Neural cell (in vitro differentiated cells): ENCODE data around the gene ZNF428. TPM values are rescaled to one million over a fixed set of nuclear protein-coding genes. Genes with fewer than 3 reads are reported as not detected.

Experiments used
- H2AFZ ChIP-seq: fragments of 200-600, 300-800 bp; sonication (generic), shearing (Covaris generic); 2 replicates; pipeline ENCODE4 v1.6.0; 2014; ENCODE audit warnings: low read depth, mild to moderate bottlenecking, antibody characterized with exemption, low read length, moderate library complexity
- H3F3A ChIP-seq: fragments of 200-600 bp; shearing (Covaris generic); 2 replicates; pipeline ENCODE4 v1.6.1; 2016; ENCODE audit warnings: mild to moderate bottlenecking, moderate library complexity, mixed read lengths, antibody characterized with exemption, low read length; ENCODE audit not compliant: insufficient read depth, poor library complexity, severe bottlenecking
- H3K27ac ChIP-seq: fragments of 200-600, 300-800 bp; sonication (generic), shearing (Covaris generic); 2 replicates; pipeline ENCODE4 v1.5.1; 2014; ENCODE audit warnings: mild to moderate bottlenecking, low read length, moderate library complexity
- H3K27me3 ChIP-seq: fragments of 300-800, 200-600 bp; sonication (generic), shearing (Covaris generic); 2 replicates; pipeline ENCODE4 v1.6.0; 2014; ENCODE audit warnings: mild to moderate bottlenecking, low read depth, low read length, moderate library complexity; ENCODE audit not compliant: insufficient read depth
- H3K36me3 ChIP-seq: fragments of 300-800, 200-600 bp; sonication (generic), shearing (Covaris generic); 2 replicates; pipeline ENCODE4 v1.5.1; 2014; ENCODE audit warnings: mild to moderate bottlenecking, antibody characterized with exemption, low read length, moderate library complexity; ENCODE audit not compliant: insufficient read depth
- H3K4me2 ChIP-seq: fragments of 300-800, 200-600 bp; sonication (generic), shearing (Covaris generic); 2 replicates; pipeline ENCODE4 v1.6.0; 2014; ENCODE audit warnings: mild to moderate bottlenecking, low read length
- H3K4me3 ChIP-seq: fragments of 300-800, 200-600 bp; sonication (generic), shearing (Covaris generic); 2 replicates; pipeline ENCODE4 v1.5.1; 2014; ENCODE audit warnings: mild to moderate bottlenecking, low read length, moderate library complexity
- H3K79me2 ChIP-seq: fragments of 200-600 bp; shearing (Covaris generic); replicated peaks from 2 replicates; pipeline ENCODE4 v1.6.0; 2014; ENCODE audit warnings: mild to moderate bottlenecking, low read length, moderate library complexity; ENCODE audit not compliant: insufficient read depth
- H3K9ac ChIP-seq: fragments of 300-800, 200-600 bp; sonication (generic), shearing (Covaris generic); 2 replicates; pipeline ENCODE4 v1.6.1; 2016; ENCODE audit warnings: mild to moderate bottlenecking, low read length, mixed read lengths
- H3K9me2 ChIP-seq: fragments of 200-600 bp; shearing (Covaris generic); 2 replicates; pipeline ENCODE4 v1.6.1; 2016; ENCODE audit warnings: mild to moderate bottlenecking, low read length, mixed read lengths; ENCODE audit not compliant: insufficient read depth
- H3K9me3 ChIP-seq: fragments of 200-600, 300-800 bp; sonication (generic), shearing (Covaris generic); 2 replicates; pipeline ENCODE4 v1.6.1; 2016; ENCODE audit warnings: mild to moderate bottlenecking, mixed run types, low read length, moderate library complexity, mixed read lengths
- H4K20me1 ChIP-seq: fragments of 200-600 bp; shearing (Covaris generic); 2 replicates; pipeline ENCODE4 v1.6.1; 2016; ENCODE audit warnings: mild to moderate bottlenecking, mixed run types; ENCODE audit not compliant: insufficient read depth
- EP300 ChIP-seq: fragments of 450-650 bp; conservative IDR thresholded peaks from 2 replicates; pipeline ENCODE4 v1.6.1; 2014; ENCODE audit warnings: antibody characterized with exemption, mild to moderate bottlenecking, moderate library complexity; ENCODE audit not compliant: poor library complexity, severe bottlenecking
- EZH2 ChIP-seq: fragments of 200-600, 300-800 bp; shearing (Covaris generic), sonication (generic); IDR thresholded peaks from 2 replicates; pipeline ENCODE4 v1.6.1; 2014; ENCODE audit warnings: antibody characterized with exemption, low read length, borderline replicate concordance, mild to moderate bottlenecking; ENCODE audit not compliant: insufficient read depth, poor library complexity, severe bottlenecking
- MXI1 ChIP-seq: fragments of 450-650 bp; conservative IDR thresholded peaks from 2 replicates; pipeline ENCODE4 v1.6.1; 2014; ENCODE audit warnings: antibody characterized with exemption, mild to moderate bottlenecking; ENCODE audit not compliant: poor library complexity, severe bottlenecking
- POLR2AphosphoS5 ChIP-seq: IDR thresholded peaks from 2 replicates; pipeline ENCODE4 v1.6.1; 2012
- RAD21 ChIP-seq: fragments of 450-650 bp; conservative IDR thresholded peaks from 2 replicates; pipeline ENCODE4 v1.6.1; 2014; ENCODE audit warnings: antibody characterized with exemption, mild to moderate bottlenecking, moderate library complexity
- SMC3 ChIP-seq: fragments of 450-650 bp; conservative IDR thresholded peaks from 2 replicates; pipeline ENCODE4 v1.6.1; 2014; ENCODE audit warnings: antibody characterized with exemption, mild to moderate bottlenecking, moderate library complexity; ENCODE audit not compliant: poor library complexity
- TAF1 ChIP-seq: IDR thresholded peaks from 2 replicates; pipeline ENCODE4 v1.6.1; 2012; ENCODE audit warnings: low read depth
- polyA plus RNA-seq: library from polyadenylated mRNA; depleted of rRNA; stranded (reverse); fragments of >200 nt; gene quantifications from 2 replicates; pipeline ENCODE4 v1.2.3, GENCODE V29; 2014
- TF ChIP-seq, protein P1 (sequence below): fragments of 450-650 bp; IDR thresholded peaks from 2 replicates; pipeline ENCODE4 v1.5.1; 2014; ENCODE audit warnings: antibody characterized with exemption, mild to moderate bottlenecking, moderate library complexity; ENCODE audit not compliant: poor library complexity, severe bottlenecking
- TF ChIP-seq, protein P2 (sequence below): IDR thresholded peaks from 2 replicates; pipeline ENCODE4 v1.6.1; 2012; ENCODE audit warnings: borderline replicate concordance

The ZNF428 gene
- polyA plus RNA-seq, 1 donor from 2014 or later = 1,008 TPM

DNA sequence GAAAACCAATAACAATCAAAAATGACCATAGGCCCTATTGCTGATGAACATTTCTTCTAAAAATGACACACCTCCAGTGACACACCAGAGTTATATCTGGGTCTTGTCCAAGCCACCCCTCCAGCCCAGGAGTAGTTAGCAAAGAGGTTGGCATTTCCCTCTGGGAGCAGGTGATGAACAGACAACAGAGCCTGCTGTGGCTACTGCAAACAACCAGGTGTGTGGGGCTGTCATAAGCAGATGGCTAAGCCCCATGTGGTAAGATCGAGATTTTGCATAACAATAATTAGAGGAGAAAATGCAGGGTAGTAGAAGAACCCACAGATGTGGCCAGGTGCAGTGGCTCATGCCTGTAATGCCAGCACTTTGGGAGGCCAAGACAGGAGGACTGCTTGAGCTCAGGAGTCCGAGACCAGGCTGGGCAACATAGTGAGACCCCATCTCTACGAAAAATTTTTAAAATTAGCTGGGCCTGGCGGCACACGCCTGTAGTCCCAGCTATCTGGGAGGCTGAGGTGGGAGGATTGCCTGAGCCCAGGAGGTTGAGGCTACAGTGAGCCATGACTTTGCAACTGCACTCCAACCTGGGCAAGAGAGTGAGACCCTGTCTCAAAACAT, 49.1 kb downstream of the ZNF428 start:
- no peak overlapping the region for H3K9ac ChIP-seq
- no peak overlapping the region for H3K4me2 ChIP-seq
- no peak overlapping the region for H2AFZ ChIP-seq
- no peaks in the 10 kb centered on the region for H3K9me3 ChIP-seq
- H3K27me3 ChIP-seq = no peaks in the 10 kb centered on the region
- H3K9me2 ChIP-seq = no peaks in the 10 kb centered on the region
- H3K79me2 ChIP-seq = peaks cover 18% of the 10 kb centered on the region
- no peaks in the 10 kb centered on the region for H3F3A ChIP-seq
- no peaks in the 10 kb centered on the region for H3K36me3 ChIP-seq
- H3K4me3 ChIP-seq = no peak overlapping the region
- TF ChIP-seq EP300 (no peak), MXI1 (no peak), TAF1 (no peak), SMC3 (no peak), POLR2AphosphoS5 (no peak), EZH2 (no peak), RAD21 (no peak)
- TF ChIP-seq, protein P1, sequence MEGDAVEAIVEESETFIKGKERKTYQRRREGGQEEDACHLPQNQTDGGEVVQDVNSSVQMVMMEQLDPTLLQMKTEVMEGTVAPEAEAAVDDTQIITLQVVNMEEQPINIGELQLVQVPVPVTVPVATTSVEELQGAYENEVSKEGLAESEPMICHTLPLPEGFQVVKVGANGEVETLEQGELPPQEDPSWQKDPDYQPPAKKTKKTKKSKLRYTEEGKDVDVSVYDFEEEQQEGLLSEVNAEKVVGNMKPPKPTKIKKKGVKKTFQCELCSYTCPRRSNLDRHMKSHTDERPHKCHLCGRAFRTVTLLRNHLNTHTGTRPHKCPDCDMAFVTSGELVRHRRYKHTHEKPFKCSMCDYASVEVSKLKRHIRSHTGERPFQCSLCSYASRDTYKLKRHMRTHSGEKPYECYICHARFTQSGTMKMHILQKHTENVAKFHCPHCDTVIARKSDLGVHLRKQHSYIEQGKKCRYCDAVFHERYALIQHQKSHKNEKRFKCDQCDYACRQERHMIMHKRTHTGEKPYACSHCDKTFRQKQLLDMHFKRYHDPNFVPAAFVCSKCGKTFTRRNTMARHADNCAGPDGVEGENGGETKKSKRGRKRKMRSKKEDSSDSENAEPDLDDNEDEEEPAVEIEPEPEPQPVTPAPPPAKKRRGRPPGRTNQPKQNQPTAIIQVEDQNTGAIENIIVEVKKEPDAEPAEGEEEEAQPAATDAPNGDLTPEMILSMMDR = no peak
- TF ChIP-seq, protein P2, sequence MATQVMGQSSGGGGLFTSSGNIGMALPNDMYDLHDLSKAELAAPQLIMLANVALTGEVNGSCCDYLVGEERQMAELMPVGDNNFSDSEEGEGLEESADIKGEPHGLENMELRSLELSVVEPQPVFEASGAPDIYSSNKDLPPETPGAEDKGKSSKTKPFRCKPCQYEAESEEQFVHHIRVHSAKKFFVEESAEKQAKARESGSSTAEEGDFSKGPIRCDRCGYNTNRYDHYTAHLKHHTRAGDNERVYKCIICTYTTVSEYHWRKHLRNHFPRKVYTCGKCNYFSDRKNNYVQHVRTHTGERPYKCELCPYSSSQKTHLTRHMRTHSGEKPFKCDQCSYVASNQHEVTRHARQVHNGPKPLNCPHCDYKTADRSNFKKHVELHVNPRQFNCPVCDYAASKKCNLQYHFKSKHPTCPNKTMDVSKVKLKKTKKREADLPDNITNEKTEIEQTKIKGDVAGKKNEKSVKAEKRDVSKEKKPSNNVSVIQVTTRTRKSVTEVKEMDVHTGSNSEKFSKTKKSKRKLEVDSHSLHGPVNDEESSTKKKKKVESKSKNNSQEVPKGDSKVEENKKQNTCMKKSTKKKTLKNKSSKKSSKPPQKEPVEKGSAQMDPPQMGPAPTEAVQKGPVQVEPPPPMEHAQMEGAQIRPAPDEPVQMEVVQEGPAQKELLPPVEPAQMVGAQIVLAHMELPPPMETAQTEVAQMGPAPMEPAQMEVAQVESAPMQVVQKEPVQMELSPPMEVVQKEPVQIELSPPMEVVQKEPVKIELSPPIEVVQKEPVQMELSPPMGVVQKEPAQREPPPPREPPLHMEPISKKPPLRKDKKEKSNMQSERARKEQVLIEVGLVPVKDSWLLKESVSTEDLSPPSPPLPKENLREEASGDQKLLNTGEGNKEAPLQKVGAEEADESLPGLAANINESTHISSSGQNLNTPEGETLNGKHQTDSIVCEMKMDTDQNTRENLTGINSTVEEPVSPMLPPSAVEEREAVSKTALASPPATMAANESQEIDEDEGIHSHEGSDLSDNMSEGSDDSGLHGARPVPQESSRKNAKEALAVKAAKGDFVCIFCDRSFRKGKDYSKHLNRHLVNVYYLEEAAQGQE = no peak
- H3K27ac ChIP-seq = no peak overlapping the region
- H4K20me1 ChIP-seq = no peaks in the 10 kb centered on the region

DNA sequence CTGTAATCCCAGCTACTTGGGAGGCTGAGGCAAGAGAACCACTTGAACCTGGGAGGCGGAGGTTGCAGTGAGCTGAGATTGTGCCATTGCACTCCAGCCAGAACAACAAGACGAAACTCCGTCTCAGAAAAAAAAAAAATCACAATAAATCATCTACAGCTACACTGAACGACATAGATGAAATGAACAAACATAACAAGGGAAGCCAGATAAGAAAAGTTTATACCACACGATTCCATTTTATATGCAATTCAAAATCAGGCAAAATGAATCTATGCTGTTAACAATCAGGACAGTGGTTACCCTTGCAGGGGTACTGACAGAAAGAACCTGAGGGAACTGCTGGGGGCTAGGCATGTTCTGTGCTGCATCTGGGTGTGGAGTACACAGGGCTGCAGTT, 49.8 kb downstream of the ZNF428 start:
- Histone ChIP-seq H3K4me3 (no peak overlapping the region), H3K27me3 (no peaks in the 10 kb centered on the region), H3K9me2 (no peaks in the 10 kb centered on the region), H3K9me3 (no peaks in the 10 kb centered on the region), H4K20me1 (no peaks in the 10 kb centered on the region), H3K36me3 (no peaks in the 10 kb centered on the region), H3K9ac (no peak overlapping the region), H3F3A (no peaks in the 10 kb centered on the region), H2AFZ (no peak overlapping the region), H3K27ac (no peak overlapping the region), H3K4me2 (no peak overlapping the region), H3K79me2 (peaks cover 12% of the 10 kb centered on the region)
- TF ChIP-seq EP300 (no peak), RAD21 (no peak), SMC3 (no peak), POLR2AphosphoS5 (no peak), MXI1 (no peak), EZH2 (no peak), TAF1 (no peak)
- TF ChIP-seq, protein P1 = no peak
- TF ChIP-seq, protein P2 = no peak
